Subcutaneous preadipocyte (primary cell): Measurements from ENCODE around the gene BCAS4. TPM values are rescaled to one million over a fixed set of nuclear protein-coding genes. Genes with fewer than 3 reads are reported as not detected.

Experiments
- small RNA-seq: library from RNA; depleted of rRNA; stranded (forward); fragments of <200 nt; gene quantifications from one replicate; pipeline ENCODE3, GENCODE V24; 2012
- total RNA-seq: library from RNA; depleted of rRNA; stranded (reverse); fragments of >200 nt; gene quantifications from 2 replicates; pipeline ENCODE4 v1.2.3, GENCODE V29; 2012

Gene BCAS4
- total RNA-seq, result 2.6 and 3.7 TPM in 2 replicates

GRCh38 chr20:50794846-50795634, at the start of gene BCAS4:
TSS of gene BCAS4 (plus strand) at chr20:50795061. CDS start at chr20:50795084, 23 bp downstream.

Small RNA genes within 50 kb of the gene (small RNA-seq; reads per million reads assigned to genes)
- not detected for gene TMSB4XP6

Other genes with a start within 250 kb of the BCAS4 start
- 2.2 and 19.8 TPM in 2 replicates for gene RIPOR3, start 103.5 kb upstream of the BCAS4 start, total RNA-seq
- gene PARD6B, start 63.5 kb upstream of the BCAS4 start, total RNA-seq, result 0.37 and 0.59 TPM in 2 replicates
- 23.1 and 28.7 TPM in 2 replicates for gene ADNP, start 136.4 kb downstream of the BCAS4 start, total RNA-seq
- 40.9 and 58.8 TPM in 2 replicates for gene DPM1, start 163.5 kb downstream of the BCAS4 start, total RNA-seq
- gene MOCS3, start 163.8 kb downstream of the BCAS4 start, total RNA-seq, result 10.3 and 11.3 TPM in 2 replicates
- 4.8 and 5.5 TPM in 2 replicates for gene KCNG1, start 228.0 kb downstream of the BCAS4 start, total RNA-seq